Stimulated activated CD4-positive, alpha-beta T cell treated with anti-CD3 and anti-CD28 coated beads, TNF-alpha, amount 100 ng/mL, for 1 hour (primary cell): ENCODE results near the gene GRM7.

Experiments
- DNase-seq, 3 donors: peaks; one replicate each; pipeline ENCODE4 v3.0.0-alpha.2; 2020; ENCODE audit warnings: low read depth in 3 of 3, low spot score in 1 of 3

The GRM7 gene

DNA sequence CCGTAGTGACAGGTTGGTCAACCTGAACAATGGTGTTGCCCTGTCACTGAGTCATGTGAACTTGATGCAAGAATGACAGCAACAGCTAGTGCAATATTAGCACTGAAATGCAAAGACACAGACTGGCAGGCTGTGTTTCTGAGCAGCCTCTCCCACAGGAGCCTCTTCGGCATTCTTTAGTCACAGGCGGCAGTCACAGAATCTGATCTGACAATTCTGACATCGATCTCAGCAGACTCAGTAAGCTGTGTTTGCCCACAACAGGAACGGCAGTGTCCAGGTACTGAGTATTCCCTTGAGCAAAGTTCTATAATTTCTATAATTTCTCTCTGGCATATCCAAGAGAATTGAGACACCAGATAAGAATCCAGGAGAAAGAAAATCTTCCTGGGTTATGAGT is 776.8 kb downstream of the GRM7 start:
- DNase-seq, result no peak

DNA sequence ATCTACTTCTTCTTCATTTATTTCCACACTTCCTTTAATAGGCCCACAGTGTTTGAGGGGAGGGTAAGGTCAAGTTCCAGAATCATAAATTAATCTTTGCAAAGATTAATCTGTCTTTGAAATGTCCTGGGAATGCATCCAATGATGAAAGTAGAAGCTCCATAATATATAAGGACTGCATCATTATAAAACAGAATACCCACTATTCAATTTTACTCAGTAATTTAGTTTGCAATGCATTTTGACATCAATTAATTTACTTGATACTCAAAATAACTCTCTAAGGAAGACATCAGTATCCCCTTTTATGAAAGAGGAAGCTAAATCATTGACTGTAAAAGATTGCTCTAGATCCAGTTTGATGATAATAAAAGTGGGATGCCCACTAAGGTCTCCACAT is 777.2 kb downstream of the GRM7 start:
- DNase-seq, result no peak

DNA sequence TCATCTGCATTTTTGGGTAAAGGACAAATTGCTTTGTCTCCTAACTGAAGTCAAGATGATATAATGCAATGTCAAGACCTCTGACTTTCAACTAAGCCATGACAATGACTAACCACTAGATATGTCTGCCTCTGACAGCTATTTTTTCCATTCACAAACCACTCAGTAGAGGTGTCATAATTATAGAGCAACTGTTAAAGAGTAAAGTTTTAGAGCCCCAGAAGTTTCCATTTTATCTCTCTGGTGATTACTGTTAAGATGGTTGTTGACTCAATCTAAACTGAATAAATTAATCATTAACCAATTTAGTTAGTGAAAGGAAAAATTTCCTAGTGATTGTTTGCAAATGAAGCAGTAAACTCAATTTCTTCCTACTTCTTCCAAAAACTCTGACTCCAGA is 779.9 kb downstream of the GRM7 start:
- no peak for DNase-seq

DNA sequence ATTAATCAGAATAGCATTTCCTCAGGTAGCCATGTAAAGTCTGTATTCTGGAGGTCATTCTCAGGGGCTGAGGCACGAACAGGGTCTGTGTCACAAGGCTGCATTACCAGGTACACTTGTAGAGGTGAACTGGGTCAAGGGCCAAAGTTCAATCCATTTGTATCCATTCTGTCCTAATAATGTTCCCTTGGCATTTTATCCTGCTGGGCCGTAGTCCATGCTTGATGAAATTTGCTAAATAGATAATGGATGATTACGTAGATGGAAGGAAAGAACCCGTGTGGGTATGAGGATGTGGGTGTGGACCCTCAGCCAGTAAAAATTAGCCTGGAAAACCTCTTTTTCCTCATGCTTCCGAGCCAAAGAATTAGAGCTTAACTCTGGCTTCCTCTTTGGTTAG is 785.9 kb downstream of the GRM7 start:
- no peak for DNase-seq

DNA sequence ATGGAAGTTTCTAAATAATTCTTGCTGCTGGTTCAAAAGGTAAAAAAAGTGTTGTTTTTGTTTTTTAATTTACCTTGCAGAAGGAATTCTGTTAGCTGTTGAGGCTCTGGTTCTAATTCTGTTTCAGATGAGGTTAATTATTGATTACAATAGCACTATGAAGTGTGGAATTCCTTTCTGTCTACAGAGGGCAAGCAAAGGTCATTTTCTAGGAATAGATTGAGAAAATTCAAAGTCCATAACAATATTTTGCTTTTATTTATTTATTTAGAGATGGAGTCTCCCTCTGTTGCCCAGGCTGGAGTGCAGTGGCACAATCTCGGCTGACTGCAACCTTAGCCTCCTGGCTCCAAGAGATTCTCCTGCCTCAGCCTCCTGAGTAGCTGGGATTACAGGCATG is 789.6 kb downstream of the GRM7 start:
- DNase-seq, result no peak

DNA sequence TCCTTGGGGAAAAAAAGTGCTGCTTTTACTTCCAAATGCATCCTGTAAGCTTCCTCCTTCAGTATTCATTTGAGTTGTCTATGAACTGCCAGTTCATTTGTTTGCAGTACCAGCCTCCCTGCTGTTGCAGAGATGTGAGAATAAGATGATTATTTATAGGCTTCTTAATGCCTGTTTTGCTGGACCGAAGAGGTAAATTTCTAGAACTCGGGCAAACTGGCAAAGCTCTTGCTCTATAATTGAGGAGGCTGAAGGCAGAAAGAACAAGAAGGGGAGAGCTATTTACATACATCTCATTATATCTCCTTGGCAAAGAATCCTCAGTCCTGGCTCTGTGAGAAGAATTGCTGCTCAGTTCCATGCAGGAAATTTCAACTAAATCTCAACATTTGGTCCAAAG is 790.4 kb downstream of the GRM7 start:
- no peak for DNase-seq

DNA sequence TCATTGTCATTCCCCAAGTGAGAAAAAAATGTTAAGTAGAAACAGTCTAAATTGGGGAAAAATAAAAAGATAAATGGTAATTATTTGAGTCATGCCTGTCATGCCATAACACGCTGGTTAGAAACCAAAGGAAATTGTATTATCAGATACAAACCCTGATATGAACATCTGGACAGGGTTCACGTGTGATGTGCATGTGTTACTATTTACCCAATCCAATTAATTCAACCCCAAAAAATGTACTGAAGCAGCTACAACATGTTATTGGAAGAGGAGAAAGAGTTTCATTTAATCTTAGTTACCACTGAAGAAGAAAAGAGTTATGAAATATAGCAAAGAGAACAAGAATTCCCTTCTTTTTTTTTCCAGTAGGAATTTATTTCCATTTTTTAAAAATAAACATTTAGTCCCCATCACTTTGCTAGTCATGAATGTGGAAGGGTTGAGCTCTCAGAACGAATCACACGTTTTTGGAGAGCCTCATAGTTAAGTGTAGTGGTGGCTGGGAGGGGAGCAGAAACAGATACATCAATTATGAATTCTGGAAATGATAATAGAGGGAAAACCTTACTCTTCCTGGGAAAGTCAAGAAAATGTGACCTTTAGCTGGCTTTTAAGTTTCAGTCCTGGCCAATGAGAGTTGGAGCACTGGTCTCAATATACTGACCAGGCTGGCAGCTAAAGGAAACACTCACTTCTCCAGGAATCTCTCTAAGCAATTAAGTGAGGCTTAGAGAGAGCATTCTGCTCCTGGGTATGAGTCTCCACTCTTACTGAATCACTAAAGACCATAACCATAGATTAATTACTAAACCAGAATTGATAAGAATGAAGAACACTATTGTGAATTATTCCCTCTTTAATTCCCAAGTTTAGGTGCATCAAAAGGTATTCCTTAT is 796.5 kb downstream of the GRM7 start:
- no peak for DNase-seq

DNA sequence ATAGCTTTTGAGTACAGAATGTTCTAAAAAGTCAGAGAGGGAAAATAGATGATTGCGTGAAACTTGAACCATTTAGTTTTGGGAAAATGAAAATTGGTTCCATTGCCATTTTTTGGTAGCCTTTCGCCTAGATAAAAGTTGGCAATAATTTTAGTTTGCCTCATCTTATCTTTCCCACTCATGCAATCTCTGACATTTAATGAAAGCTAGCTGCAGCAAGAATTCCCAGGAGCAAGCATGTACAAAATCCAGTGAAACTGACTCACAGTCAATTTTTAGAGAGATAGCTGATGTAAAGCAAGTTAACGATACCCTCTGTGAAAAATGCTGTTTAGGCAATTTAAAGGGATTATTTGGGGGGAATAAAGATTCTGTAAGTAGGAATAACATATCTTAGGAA is 797.4 kb downstream of the GRM7 start:
- DNase-seq, result no peak

DNA sequence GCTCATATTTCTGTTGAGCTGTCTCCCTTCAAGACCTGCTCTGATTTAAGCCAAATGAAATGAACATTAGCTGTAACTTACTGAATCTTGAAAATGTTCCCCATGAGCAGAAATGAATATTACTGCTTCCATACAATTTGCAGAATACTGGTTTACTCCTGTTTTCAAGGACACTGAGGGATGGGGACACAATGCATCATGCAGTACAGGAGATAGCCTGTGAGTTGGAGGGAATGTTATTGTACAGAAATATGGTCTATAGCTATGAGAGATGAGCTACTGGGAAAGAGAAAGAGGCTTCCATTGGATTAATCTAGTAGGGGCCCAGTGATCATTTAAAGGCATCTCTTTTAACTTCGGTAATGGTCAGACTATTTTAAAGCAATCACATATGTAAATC is 798.2 kb downstream of the GRM7 start:
- no peak for DNase-seq

DNA sequence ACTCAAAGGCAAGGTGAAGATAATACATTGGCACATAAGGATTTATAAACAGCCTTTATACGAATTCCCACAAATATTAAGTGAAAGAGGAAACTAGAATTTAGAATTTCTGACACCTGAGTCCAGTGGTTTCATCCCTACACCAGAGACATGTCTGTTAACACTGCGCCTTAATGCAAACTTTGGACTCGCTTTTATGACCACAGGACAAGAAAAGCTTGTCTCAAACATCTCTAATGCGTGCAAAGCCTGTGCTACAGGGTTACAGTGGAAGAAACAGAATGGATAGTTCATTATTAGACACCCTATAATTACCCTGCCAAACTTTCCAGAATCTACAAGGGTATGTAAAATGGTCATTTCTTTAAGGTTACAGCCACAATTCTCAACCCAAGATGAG is 802.9 kb downstream of the GRM7 start:
- no peak for DNase-seq

DNA sequence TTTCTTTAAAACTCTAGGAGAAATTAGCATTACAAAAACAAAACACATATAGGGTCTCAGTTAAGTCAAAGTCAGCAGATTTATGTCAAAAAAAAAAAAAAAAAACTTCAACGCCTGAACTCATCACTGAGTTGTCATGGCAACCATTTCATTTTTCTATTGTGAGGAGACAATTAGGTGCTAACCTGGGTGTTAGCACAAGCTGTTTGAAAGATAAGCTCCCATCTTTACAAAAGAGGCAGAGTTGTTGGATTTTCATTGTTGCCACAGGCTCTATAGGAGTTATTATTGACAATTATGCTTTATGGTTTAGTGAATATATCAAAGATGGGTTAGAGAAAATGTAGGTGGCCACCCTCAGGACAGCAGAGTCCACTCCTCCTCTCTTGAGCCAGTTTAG is 806.9 kb downstream of the GRM7 start:
- DNase-seq, result no peak

DNA sequence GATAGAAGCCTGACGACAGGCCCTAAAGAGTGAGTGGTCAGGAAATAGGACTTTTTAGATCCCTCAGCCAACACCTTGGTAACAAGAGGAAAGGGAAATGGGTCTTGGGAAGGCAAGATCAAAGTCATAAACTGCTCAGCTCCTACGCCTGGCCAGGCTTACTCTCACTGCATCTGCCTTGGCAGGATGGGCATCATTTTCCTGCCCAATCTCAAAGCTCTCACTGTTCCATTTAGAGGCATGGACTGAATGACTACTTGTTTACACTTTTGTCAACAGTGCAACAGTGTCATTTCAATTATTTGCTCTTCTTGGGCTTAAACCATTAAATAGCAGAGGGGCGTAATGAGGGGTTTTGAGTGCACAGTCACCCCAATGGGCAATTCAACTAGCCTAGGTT is 808.7 kb downstream of the GRM7 start:
- DNase-seq, result no peak

DNA sequence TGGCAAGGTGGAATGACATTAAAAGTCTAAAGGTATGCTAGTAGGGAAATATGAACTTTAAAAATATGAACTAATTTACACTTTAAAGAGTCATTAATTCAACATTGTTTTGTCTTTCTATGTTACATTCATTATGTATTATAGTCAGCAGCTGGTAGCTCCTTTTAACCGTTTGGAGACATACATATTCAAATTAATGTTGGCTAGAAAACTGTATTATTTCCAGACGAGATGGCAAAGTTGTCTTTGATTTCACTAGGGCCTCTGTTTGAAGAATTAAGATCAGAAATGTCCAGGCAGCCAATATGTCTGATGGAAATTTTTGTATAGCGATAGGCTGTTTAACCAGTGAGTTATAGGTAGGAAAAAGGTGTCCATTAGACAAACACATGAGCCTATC is 817.6 kb downstream of the GRM7 start:
- no peak for DNase-seq

DNA sequence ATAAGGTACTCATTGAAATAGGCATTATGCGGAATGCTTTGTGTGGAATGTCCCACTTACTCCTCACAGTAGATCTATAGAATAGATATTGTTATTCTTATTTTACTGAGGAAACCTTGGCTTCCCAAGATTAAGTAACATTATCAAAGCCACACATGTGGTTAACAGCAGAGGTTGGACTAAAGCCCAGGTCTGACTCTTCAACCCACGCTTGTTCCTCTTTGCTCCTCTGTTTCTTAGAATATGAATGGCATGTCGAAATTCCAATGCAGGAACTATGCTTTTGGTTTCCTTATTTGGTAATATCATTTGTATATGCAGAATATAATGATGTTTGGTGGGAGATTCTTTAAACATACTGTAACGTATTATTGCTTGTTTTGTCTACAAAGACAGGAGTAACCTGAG is 821.9 kb downstream of the GRM7 start:
- no peak for DNase-seq

DNA sequence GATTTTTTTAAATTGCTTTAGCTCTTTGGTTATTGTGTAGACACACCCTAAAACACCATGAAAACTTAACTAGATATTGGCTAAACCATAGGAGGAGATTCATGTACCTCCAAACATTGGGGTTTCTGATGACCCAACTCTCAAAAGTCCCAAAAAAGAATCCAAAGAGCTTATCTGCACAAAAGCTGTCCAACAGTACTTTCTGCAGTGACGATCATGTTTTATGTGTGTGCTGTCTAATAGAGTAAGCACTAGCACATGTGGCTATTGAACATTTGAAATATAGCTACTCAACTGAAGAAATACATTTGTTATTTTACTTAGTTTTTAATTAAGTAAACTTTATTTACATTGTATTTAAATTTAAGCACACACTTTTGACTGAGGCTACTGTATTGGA is 822.5 kb downstream of the GRM7 start:
- no peak for DNase-seq

DNA sequence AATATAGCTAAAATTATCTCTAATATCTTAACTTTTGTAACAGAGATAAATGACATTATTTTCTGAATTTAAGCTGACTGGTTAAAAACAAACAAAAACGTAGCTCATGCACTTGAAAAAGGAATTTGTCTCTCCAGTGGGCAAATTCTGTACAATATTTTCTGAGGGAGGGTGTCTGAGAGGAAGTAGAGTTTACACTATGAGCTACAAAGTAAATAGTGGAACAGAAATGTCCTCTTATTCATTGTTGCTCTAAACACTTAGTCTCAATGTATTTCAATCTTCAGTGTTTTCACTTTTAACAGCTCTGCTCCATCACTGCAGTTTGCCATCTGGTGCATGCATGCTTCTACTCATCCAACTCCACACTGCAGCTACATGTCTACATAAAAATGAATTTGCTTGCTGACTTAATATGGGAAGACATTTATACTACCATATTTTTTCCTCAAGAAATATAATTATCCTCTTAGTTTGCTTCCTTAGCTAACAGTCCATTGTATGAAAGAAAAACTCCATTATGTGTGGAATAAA is 823.3 kb downstream of the GRM7 start:
- no peak for DNase-seq

DNA sequence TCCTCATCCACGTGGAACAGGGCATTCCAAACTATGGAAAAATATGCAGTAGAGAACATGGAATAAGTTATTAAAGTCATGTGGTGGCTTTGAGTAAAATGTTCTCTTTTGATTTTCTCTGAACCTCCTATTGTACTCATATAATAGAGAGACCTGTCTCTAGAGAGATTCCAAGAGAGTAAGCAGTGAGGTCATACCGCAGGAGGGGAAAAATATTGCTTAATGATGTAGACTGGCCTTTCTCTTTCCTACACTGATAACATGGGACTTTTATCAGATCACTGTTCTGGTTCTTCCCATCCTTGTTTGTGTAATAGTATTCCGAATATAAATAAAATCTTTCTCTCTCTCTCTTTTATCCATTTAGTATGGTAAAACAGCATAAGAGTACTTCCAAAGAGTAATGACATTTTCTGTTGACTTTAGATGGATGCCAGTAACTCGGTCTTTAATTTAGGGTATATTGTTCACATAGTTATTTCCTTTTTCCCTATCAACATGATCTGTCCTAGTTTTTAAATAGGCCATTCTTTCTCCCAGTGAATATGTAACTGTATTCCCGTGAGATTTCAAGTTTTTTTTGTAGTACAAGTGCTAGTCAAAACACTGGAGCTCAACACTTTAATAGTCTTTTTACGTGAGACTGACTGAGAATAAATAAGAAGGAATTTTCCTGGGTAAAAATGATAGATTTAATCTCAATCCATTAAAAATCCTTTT is 826.7 kb downstream of the GRM7 start:
- DNase-seq, result no peak

DNA sequence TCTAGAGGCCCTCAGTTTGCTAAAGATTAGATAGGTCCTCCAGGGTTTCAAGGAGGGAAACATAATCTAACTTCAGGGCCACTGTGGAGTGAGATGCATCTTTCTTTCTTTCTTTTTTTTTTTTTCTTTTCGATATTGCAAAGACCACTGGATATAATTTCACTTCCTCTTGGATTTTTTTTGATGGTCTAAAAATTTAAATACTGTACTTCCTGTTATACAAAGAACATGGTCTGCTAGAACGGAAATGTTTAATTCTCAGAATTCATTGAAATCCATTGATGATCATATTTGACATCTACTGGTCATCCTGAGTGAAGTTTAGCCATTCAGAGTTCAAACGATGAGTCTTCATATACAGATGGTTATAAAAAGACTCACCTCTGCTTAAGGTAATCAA is 832.0 kb downstream of the GRM7 start:
- no peak for DNase-seq

DNA sequence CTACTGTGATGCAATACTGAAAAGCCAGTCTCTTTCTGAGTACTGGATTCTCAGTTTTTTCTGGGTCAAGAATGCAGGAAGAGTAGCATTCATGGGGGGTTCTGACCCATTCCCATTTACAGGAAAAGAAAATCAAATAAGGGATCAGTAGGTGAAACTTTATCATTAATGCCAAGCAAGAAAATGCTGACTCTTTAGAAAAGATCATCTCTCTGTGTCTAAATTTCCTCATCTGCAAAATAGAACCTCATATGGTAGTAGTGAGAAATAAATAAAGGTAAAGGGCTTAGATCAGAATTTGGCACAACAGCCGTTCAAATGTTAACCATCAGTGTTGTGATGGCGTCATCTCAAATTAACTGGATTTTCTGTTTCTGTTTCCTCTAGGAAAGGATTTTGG is 833.1 kb downstream of the GRM7 start:
- no peak for DNase-seq

DNA sequence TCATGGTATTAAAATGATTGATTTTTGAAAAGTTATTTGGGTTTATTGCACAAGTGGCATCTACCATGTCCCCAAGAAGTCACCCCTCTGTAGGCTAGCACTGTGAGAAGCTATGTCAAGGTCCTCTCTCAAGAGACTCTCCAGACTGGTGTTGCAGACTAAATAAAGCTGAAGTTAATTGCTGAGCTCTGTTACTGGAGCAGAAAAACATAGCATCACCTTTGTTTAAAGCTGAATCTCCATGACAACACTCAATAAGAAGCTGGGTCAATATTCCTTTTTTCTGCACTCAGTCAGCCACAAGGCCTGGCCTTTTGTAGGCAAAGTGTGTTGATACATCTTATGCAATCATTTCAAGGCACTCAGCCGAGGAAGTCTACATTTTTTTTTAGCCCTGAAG is 834.1 kb downstream of the GRM7 start:
- DNase-seq, result no peak

DNA sequence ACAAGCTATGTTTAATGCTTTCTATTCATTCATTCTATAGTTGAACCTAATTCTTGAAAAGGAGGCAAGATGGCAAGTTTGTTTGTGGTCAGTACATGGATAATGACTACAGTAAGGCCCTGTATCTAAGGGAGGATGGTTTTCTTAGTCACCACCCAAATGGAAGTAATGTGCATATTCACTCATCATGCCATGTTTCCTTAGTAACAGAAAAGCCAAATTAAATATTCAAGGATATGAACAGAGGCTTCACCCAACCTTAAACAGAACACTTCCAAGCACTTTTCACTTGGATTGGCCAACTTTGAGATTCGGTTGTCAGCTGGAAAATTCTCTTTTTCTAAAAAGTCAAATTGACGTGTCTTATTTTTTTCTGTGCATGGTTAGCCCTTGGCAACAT is 835.4 kb downstream of the GRM7 start:
- DNase-seq, result no peak

DNA sequence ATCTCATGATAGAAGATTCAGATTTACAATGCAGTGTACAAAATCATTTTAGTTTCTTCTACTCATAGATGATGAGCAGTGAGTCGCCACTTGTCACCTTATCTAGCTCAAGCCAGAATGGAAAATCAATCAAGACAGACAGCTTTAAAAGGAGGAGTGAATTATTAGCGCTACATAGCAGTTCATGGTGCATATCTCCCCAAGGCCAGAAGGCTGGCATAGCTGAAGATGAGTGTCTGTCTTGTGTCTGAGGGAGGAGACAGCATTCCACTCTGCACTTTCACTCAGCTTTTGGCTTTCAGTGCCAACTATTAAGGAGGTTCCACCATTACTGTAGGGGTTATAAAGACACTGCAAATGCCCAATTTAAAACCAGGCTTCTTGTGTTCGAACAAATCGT is 836.6 kb downstream of the GRM7 start:
- no peak for DNase-seq
